ENCODE results near the gene KCTD13.

KCTD13 gene

GRCh38 chr16:29920288-29921033, 5.6 kb downstream of the KCTD13 start:
- Histone ChIP-seq H3K4me3 (ENCODE audit: insufficient read length, low read depth) (no peak overlapping the region), H3K27me3 (ENCODE audit: insufficient read depth, insufficient read length) (no peaks in the 10 kb centered on the region), H3K9ac (ENCODE audit: insufficient read length, low read depth) (no peak overlapping the region), H3K36me3 (ENCODE audit: insufficient read depth, insufficient read length, low read length) (peaks cover 44% of the 10 kb centered on the region), H3K9me3 (ENCODE audit: insufficient read depth, low read length) (no peaks in the 10 kb centered on the region), H3K4me1 (ENCODE audit: insufficient read depth, insufficient read length) (no peaks in the 10 kb centered on the region)
- TF ChIP-seq SUZ12 (IDR thresholded peaks at IDR 0.05; ENCODE audit: extremely low read depth, insufficient read depth, insufficient read length) (no peak), YY1 (IDR thresholded peaks at IDR 0.05; ENCODE audit: insufficient read depth, insufficient read length) (no peak), ZNF274 (IDR thresholded peaks at IDR 0.05; ENCODE audit: low read depth, low read length) (no peak)
- DNase-seq (ENCODE audit: low read depth, low spot score): no peak

GRCh38 chr16:29916979-29917378, 9.0 kb downstream of the KCTD13 start:
- no peak overlapping the region for H3K9ac ChIP-seq (ENCODE audit: insufficient read length, low read depth)
- no peaks in the 10 kb centered on the region for H3K4me1 ChIP-seq (ENCODE audit: insufficient read depth, insufficient read length)
- no peak for DNase-seq (ENCODE audit: low read depth, low spot score)
- no peak for TF ChIP-seq SUZ12 (IDR thresholded peaks at IDR 0.05; ENCODE audit: extremely low read depth, insufficient read depth, insufficient read length)
- TF ChIP-seq ZNF274 (IDR thresholded peaks at IDR 0.05; ENCODE audit: low read depth, low read length): no peak
- TF ChIP-seq YY1 (IDR thresholded peaks at IDR 0.05; ENCODE audit: insufficient read depth, insufficient read length): no peak
- H3K27me3 ChIP-seq (ENCODE audit: insufficient read depth, insufficient read length): no peaks in the 10 kb centered on the region
- H3K36me3 ChIP-seq (ENCODE audit: insufficient read depth, insufficient read length, low read length): peaks cover 50% of the 10 kb centered on the region
- no peaks in the 10 kb centered on the region for H3K9me3 ChIP-seq (ENCODE audit: insufficient read depth, low read length)
- no peak overlapping the region for H3K4me3 ChIP-seq (ENCODE audit: insufficient read length, low read depth)

GRCh38 chr16:29915590-29916247, 10.3 kb downstream of the KCTD13 start:
- no peak for DNase-seq (ENCODE audit: low read depth, low spot score)

GRCh38 chr16:29913514-29913913, 12.5 kb downstream of the KCTD13 start:
- H3K4me1 ChIP-seq (ENCODE audit: insufficient read depth, insufficient read length): peaks cover 8% of the 10 kb centered on the region
- H3K27me3 ChIP-seq (ENCODE audit: insufficient read depth, insufficient read length): no peaks in the 10 kb centered on the region
- no peak overlapping the region for H3K4me3 ChIP-seq (ENCODE audit: insufficient read length, low read depth)
- H3K9me3 ChIP-seq (ENCODE audit: insufficient read depth, low read length): no peaks in the 10 kb centered on the region
- no peak for DNase-seq (ENCODE audit: low read depth, low spot score)
- no peak overlapping the region for H3K9ac ChIP-seq (ENCODE audit: insufficient read length, low read depth)
- TF ChIP-seq ZNF274 (IDR thresholded peaks at IDR 0.05; ENCODE audit: low read depth, low read length) (no peak), YY1 (IDR thresholded peaks at IDR 0.05; ENCODE audit: insufficient read depth, insufficient read length) (no peak), SUZ12 (IDR thresholded peaks at IDR 0.05; ENCODE audit: extremely low read depth, insufficient read depth, insufficient read length) (no peak)
- H3K36me3 ChIP-seq (ENCODE audit: insufficient read depth, insufficient read length, low read length): peaks cover 50% of the 10 kb centered on the region

More at GRCh38 chr16:29915590-29916247, 10.3 kb downstream of the KCTD13 start:
- Histone ChIP-seq H3K4me3 (ENCODE audit: insufficient read length, low read depth) (no peak overlapping the region), H3K4me1 (ENCODE audit: insufficient read depth, insufficient read length) (peaks cover 8% of the 10 kb centered on the region), H3K9ac (ENCODE audit: insufficient read length, low read depth) (no peak overlapping the region), H3K36me3 (ENCODE audit: insufficient read depth, insufficient read length, low read length) (peaks cover 53% of the 10 kb centered on the region), H3K9me3 (ENCODE audit: insufficient read depth, low read length) (no peaks in the 10 kb centered on the region), H3K27me3 (ENCODE audit: insufficient read depth, insufficient read length) (no peaks in the 10 kb centered on the region)
- TF ChIP-seq SUZ12 (IDR thresholded peaks at IDR 0.05; ENCODE audit: extremely low read depth, insufficient read depth, insufficient read length) (no peak), ZNF274 (IDR thresholded peaks at IDR 0.05; ENCODE audit: low read depth, low read length) (no peak), YY1 (IDR thresholded peaks at IDR 0.05; ENCODE audit: insufficient read depth, insufficient read length) (no peak)

GRCh38 chr16:29912087-29912486, 13.9 kb downstream of the KCTD13 start:
- Histone ChIP-seq H3K27me3 (ENCODE audit: insufficient read depth, insufficient read length) (no peaks in the 10 kb centered on the region), H3K4me1 (ENCODE audit: insufficient read depth, insufficient read length) (peaks cover 10% of the 10 kb centered on the region), H3K9me3 (ENCODE audit: insufficient read depth, low read length) (no peaks in the 10 kb centered on the region), H3K36me3 (ENCODE audit: insufficient read depth, insufficient read length, low read length) (peaks cover 49% of the 10 kb centered on the region), H3K9ac (ENCODE audit: insufficient read length, low read depth) (peak overlapping the region; percentile 26), H3K4me3 (ENCODE audit: insufficient read length, low read depth) (no peak overlapping the region)
- no peak for DNase-seq (ENCODE audit: low read depth, low spot score)
- TF ChIP-seq YY1 (IDR thresholded peaks at IDR 0.05; ENCODE audit: insufficient read depth, insufficient read length) (no peak), ZNF274 (IDR thresholded peaks at IDR 0.05; ENCODE audit: low read depth, low read length) (no peak), SUZ12 (IDR thresholded peaks at IDR 0.05; ENCODE audit: extremely low read depth, insufficient read depth, insufficient read length) (no peak)

GRCh38 chr16:29911676-29912010, 14.4 kb downstream of the KCTD13 start:
- Histone ChIP-seq H3K27me3 (ENCODE audit: insufficient read depth, insufficient read length) (no peaks in the 10 kb centered on the region), H3K4me1 (ENCODE audit: insufficient read depth, insufficient read length) (peaks cover 10% of the 10 kb centered on the region), H3K9ac (ENCODE audit: insufficient read length, low read depth) (peak overlapping the region; percentile 26), H3K9me3 (ENCODE audit: insufficient read depth, low read length) (no peaks in the 10 kb centered on the region), H3K36me3 (ENCODE audit: insufficient read depth, insufficient read length, low read length) (peaks cover 49% of the 10 kb centered on the region), H3K4me3 (ENCODE audit: insufficient read length, low read depth) (no peak overlapping the region)
- no peak for TF ChIP-seq YY1 (IDR thresholded peaks at IDR 0.05; ENCODE audit: insufficient read depth, insufficient read length)
- no peak for TF ChIP-seq ZNF274 (IDR thresholded peaks at IDR 0.05; ENCODE audit: low read depth, low read length)
- no peak for TF ChIP-seq SUZ12 (IDR thresholded peaks at IDR 0.05; ENCODE audit: extremely low read depth, insufficient read depth, insufficient read length)
- no peak for DNase-seq (ENCODE audit: low read depth, low spot score)

All from NT2/D1 (cell line).